HEK293 (cell line): ENCODE measurements around the gene MYL7.

Experiments used
- CTCF ChIA-PET: fragments of 350-600 bp; formaldehyde crosslinking; extraction: SDS; loops from one replicate; lab custom pipeline; 2021; ENCODE audit warnings: antibody characterized with exemption; lab: Yijun Ruan, JAX
- POLR2A ChIA-PET: fragments of 300-600 bp; formaldehyde crosslinking; extraction: SDS; loops from one replicate; lab custom pipeline; 2020; ENCODE audit warnings: antibody characterized with exemption, inconsistent platforms; lab: Yijun Ruan, JAX
- H3K27ac ChIP-seq: fragments of 200-500 bp; sonication (Bioruptor generic); 2 replicates; pipeline ENCODE4 v1.5.1; 2014; ENCODE audit warnings: low read depth, low read length, control low read depth, inconsistent platforms; ENCODE audit errors: extremely low read depth
- H3K36me3 ChIP-seq, 2 experiments: fragments of 200-500 bp in 1 of 2; sonication (Bioruptor generic) in 1 of 2; 1 replicate in 1 of 2; 2 replicates in 1 of 2; pipeline ENCODE4 v1.5.1; 2014 to 2017; ENCODE audit warnings: inconsistent platforms in 2 of 2, low read length in 2 of 2; ENCODE audit not compliant: control insufficient read depth in 2 of 2, insufficient read depth in 1 of 2
- H3K4me1 ChIP-seq: fragments of 200-500 bp; sonication (Bioruptor generic); 2 replicates; pipeline ENCODE4 v1.5.1; 2014; ENCODE audit warnings: mild to moderate bottlenecking, low read length, inconsistent platforms; ENCODE audit not compliant: control insufficient read depth, insufficient read depth
- H3K4me3 ChIP-seq: 2 replicates; pipeline ENCODE4 v1.5.1; 2011; ENCODE audit warnings: low read depth, mild to moderate bottlenecking, control low read depth, low read length, moderate library complexity
- H3K9me3 ChIP-seq: fragments of 200-500 bp; sonication (Bioruptor generic); 2 replicates; pipeline ENCODE4 v1.5.1; 2014; ENCODE audit warnings: low read depth, low read length, inconsistent platforms; ENCODE audit not compliant: control insufficient read depth, insufficient read depth
- CTCF ChIP-seq: fragments of 450-650 bp; formaldehyde crosslinking; IDR thresholded peaks from 2 replicates; pipeline ENCODE4 v1.5.1; 2016; ENCODE audit warnings: missing biosample characterization, missing genetic modification characterization
- ELK4 ChIP-seq: IDR thresholded peaks from 2 replicates; pipeline ENCODE4 v1.6.1; 2011; ENCODE audit warnings: mild to moderate bottlenecking, low read depth, low read length, borderline replicate concordance
- HOXC10 ChIP-seq: sonication (generic); formaldehyde crosslinking; IDR thresholded peaks from 2 replicates; pipeline ENCODE4 v1.8.1; 2023; ENCODE audit warnings: mild to moderate bottlenecking, missing genetic modification reagents
- IKZF3 ChIP-seq: fragments of 450-650 bp; IDR thresholded peaks from 2 replicates; pipeline ENCODE4 v1.5.0; 2018; ENCODE audit warnings: missing biosample characterization, mild to moderate bottlenecking, missing genetic modification characterization, moderate library complexity
- KLF1 ChIP-seq: fragments of 450-650 bp; formaldehyde crosslinking; IDR thresholded peaks from 2 replicates; pipeline ENCODE4 v1.5.1; 2016; ENCODE audit warnings: missing biosample characterization, missing genetic modification characterization
- PRDM1 ChIP-seq: fragments of 450-650 bp; formaldehyde crosslinking; IDR thresholded peaks from 2 replicates; pipeline ENCODE4; 2016; ENCODE audit warnings: missing biosample characterization, missing genetic modification characterization
- TRIM28 ChIP-seq: IDR thresholded peaks from 2 replicates; pipeline ENCODE4 v1.6.1; 2011; ENCODE audit warnings: low read length, control low read depth, borderline replicate concordance
- ZBTB10 ChIP-seq: fragments of 450-650 bp; formaldehyde crosslinking; IDR thresholded peaks from 2 replicates; pipeline ENCODE4 v1.5.1; 2016; ENCODE audit warnings: missing biosample characterization, missing genetic modification characterization
- ZBTB7A ChIP-seq: fragments of 450-650 bp; formaldehyde crosslinking; IDR thresholded peaks from 2 replicates; pipeline ENCODE4 v1.5.1; 2016; ENCODE audit warnings: low read depth, missing biosample characterization, missing genetic modification characterization
- ZEB2 ChIP-seq: fragments of 450-650 bp; formaldehyde crosslinking; IDR thresholded peaks from 2 replicates; pipeline ENCODE4 v1.5.1; 2016; ENCODE audit warnings: missing biosample characterization, missing genetic modification characterization
- ZNF16 ChIP-seq: fragments of 450-650 bp; formaldehyde crosslinking; IDR thresholded peaks from 2 replicates; pipeline ENCODE4 v1.5.1; 2016; ENCODE audit warnings: low read depth, missing biosample characterization, missing genetic modification characterization
- ZNF169 ChIP-seq: fragments of 450-650 bp; formaldehyde crosslinking; IDR thresholded peaks from 2 replicates; pipeline ENCODE4 v1.5.1; 2016; ENCODE audit warnings: missing biosample characterization, missing genetic modification characterization
- ZNF292 ChIP-seq: fragments of 450-650 bp; formaldehyde crosslinking; IDR thresholded peaks from 2 replicates; pipeline ENCODE4 v1.5.1; 2016; ENCODE audit warnings: low read depth, missing biosample characterization, missing genetic modification characterization, borderline replicate concordance
- ZNF416 ChIP-seq: fragments of 450-650 bp; formaldehyde crosslinking; IDR thresholded peaks from 2 replicates; pipeline ENCODE4 v1.5.1; 2016; ENCODE audit warnings: missing biosample characterization, missing genetic modification characterization
- ZNF585B ChIP-seq: fragments of 450-650 bp; formaldehyde crosslinking; IDR thresholded peaks from 2 replicates; pipeline ENCODE4 v1.5.1; 2016; ENCODE audit warnings: missing biosample characterization, missing genetic modification characterization
- ZNF645 ChIP-seq: fragments of 450-650 bp; formaldehyde crosslinking; IDR thresholded peaks from 2 replicates; pipeline ENCODE4; 2016; ENCODE audit warnings: missing biosample characterization, missing genetic modification characterization
- TF ChIP-seq, protein P1 (sequence below): fragments of 450-650 bp; formaldehyde crosslinking; IDR thresholded peaks from 2 replicates; pipeline ENCODE4 v1.5.1; 2016; ENCODE audit warnings: missing biosample characterization, missing genetic modification characterization, low read depth

MYL7 gene

DNA sequence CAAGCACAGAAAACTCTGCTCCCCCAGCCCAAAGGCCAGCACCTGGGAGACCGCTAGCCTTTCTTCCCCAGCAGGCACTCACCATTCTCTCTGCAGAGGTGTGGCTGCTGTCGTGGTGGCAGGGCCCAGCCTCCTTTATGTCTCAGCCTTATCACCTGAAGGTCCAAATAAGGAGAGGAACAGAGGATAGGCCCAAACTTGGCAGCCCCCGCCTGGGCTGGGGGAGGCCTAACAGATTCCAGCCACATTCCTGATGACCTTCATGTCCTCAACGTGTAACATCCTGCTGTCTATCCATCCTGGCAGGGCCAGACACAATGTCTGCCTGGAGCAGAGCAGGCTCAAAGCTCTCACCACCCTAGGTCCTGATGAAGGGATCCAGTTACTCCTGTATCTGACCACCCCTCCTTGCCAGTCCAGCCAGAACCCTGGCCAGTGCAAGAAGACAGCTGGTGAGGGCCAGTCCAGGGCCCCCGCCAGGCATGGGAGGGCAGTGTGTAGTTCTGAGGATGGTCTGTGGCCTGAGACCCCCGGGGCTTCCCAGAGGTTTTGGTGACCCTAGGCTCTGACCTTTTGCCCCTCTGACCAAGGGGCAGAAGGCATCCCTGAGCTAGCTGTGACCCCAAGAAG is at the start of gene MYL7:
Gene MYL7 (minus strand): TSS at position 112 of the 630 bp plus-strand sequence. CDS start 27 bp downstream, at position 85.
- Histone ChIP-seq H3K4me3 (no peak within 1 kb of the TSS), H3K9me3 (no peaks in the 10 kb centered on the region), H3K27ac (no peak within 1 kb of the TSS), H3K36me3 (no peaks in the 10 kb centered on the region), H3K4me1 (no peaks in the 10 kb centered on the region)
- CTCF ChIA-PET: no interaction called here
- TF ChIP-seq PRDM1 (tag by site-specific recombination) (no peak), CTCF (tag by site-specific recombination) (no peak), TRIM28 (no peak), ZNF645 (no peak), IKZF3 (tag by site-specific recombination) (no peak), HOXC10 (CRISPR knock-in tag) (no peak), ZNF169 (tag by site-specific recombination) (no peak), ZNF16 (tag by site-specific recombination) (no peak), ZBTB7A (tag by site-specific recombination) (no peak), ZNF416 (tag by site-specific recombination) (no peak)
- TF ChIP-seq, protein P1, sequence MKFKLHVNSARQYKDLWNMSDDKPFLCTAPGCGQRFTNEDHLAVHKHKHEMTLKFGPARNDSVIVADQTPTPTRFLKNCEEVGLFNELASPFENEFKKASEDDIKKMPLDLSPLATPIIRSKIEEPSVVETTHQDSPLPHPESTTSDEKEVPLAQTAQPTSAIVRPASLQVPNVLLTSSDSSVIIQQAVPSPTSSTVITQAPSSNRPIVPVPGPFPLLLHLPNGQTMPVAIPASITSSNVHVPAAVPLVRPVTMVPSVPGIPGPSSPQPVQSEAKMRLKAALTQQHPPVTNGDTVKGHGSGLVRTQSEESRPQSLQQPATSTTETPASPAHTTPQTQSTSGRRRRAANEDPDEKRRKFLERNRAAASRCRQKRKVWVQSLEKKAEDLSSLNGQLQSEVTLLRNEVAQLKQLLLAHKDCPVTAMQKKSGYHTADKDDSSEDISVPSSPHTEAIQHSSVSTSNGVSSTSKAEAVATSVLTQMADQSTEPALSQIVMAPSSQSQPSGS (tag by site-specific recombination): no peak
- POLR2A ChIA-PET: no interaction called here

- no peak overlapping the region for H3K4me3 ChIP-seq
- POLR2A ChIA-PET: no interaction called here
- CTCF ChIA-PET: no interaction called here
- H3K9me3 ChIP-seq: no peaks in the 10 kb centered on the region
- no peaks in the 10 kb centered on the region for H3K4me1 ChIP-seq
- TF ChIP-seq ZEB2 (tag by site-specific recombination) (no peak), ZNF585B (tag by site-specific recombination) (no peak), ZBTB10 (tag by site-specific recombination) (no peak), KLF1 (tag by site-specific recombination) (no peak), ZNF292 (no peak), ZNF16 (tag by site-specific recombination) (no peak), ELK4 (no peak)
- no peak overlapping the region for H3K27ac ChIP-seq
- H3K36me3 ChIP-seq: no peaks in the 10 kb centered on the region
These were observed 49.1 kb upstream of the MYL7 start for GRCh38 chr7:44189993-44190872.
